Activated CD4-positive, alpha-beta T cell treated with anti-CD3 and anti-CD28 coated beads for 36 hours (primary cell): Measurements from ENCODE around the gene NOP58. TPM values are rescaled to one million over a fixed set of nuclear protein-coding genes. Genes with fewer than 3 reads are reported as not detected.
A peak's percentile ranks its signal among the peaks of the same experiment; 100 is the strongest.
"Not testable (repeated sequence)": the region's sequence is repeated elsewhere in the genome, so short reads cannot be mapped to it uniquely, and the experiment has no call there.

Source experiments
- ATAC-seq: fragments of 200-7000 bp; cut with Tn5 transposase; one replicate; pipeline ENCODE4 v1.10.0; 2021; ENCODE audit warnings: mild to moderate bottlenecking, moderate library complexity
- CTCF ChIA-PET: fragments of 350-600 bp; sonication (Branson Sonifier 250); formaldehyde crosslinking; loops from one replicate; lab custom pipeline; 2021; ENCODE audit warnings: antibody characterized with exemption; lab: Charles Lee
- POLR2A ChIA-PET: fragments of 350-600 bp; sonication (Branson Sonifier 250); formaldehyde crosslinking; loops from one replicate; lab custom pipeline; 2021; ENCODE audit warnings: antibody characterized with exemption, inconsistent platforms; lab: Charles Lee
- DNase-seq: peaks from one replicate; pipeline ENCODE4 v3.0.0-alpha.2; 2020
- H3K27ac Mint-ChIP-seq: one replicate; pipeline ENCODE4 v1.8.0; 2021; ENCODE audit warnings: mixed read lengths
- H3K27me3 Mint-ChIP-seq: one replicate; pipeline ENCODE4 v1.8.0; 2021; ENCODE audit warnings: mixed read lengths
- H3K36me3 Mint-ChIP-seq: one replicate; pipeline ENCODE4 v1.8.0; 2021; ENCODE audit warnings: low read depth, mixed read lengths
- H3K4me1 Mint-ChIP-seq: one replicate; pipeline ENCODE4 v1.8.0; 2021; ENCODE audit warnings: mixed read lengths
- H3K4me3 Mint-ChIP-seq: one replicate; pipeline ENCODE4 v1.8.0; 2021; ENCODE audit warnings: mild to moderate bottlenecking, moderate library complexity, mixed read lengths
- H3K9me3 Mint-ChIP-seq: one replicate; pipeline ENCODE4 v1.8.0; 2021; ENCODE audit warnings: low read depth, mixed read lengths
- intact Hi-C, 2 experiments: fragments of 100-400 bp; cut with DNase I in 1 of 2; cut with micrococcal nuclease in 1 of 2; formaldehyde crosslinking; loops; one replicate each; pipeline versions ENCODE4 v1.14.2 to v1.15.1; 2022 to 2024; cut with DNase I, micrococcal nuclease
- total RNA-seq, 2 experiments: library from RNA; stranded (reverse); gene quantifications; one replicate each; pipeline ENCODE4 v1.2.3, GENCODE V29; 2021

Gene NOP58
- total RNA-seq, 2 experiments from 2014 or later, result 160 to 180 TPM

DNA sequence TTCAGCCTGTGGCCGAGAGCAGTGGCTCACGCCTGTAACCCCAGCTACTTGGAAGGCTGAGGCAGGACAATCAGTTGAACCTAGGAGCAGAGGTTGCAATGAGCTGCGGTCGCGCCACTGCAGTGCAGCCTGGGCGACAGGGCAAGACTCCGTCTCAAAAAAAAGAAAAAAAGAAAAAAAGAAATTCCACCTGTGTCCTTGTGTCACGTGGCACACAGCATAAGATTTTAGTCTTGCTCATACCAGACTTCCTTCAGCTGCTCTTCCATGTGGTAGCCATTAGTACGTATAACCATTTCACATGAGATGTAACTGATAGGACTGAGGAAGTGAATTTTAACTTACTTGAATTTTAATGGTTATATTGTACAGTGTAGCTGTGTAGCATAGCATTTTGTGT, 4.0 kb downstream of the NOP58 start:
- no peak overlapping the region for H3K4me3 Mint-ChIP-seq
- peak; percentile 5 for ATAC-seq

DNA sequence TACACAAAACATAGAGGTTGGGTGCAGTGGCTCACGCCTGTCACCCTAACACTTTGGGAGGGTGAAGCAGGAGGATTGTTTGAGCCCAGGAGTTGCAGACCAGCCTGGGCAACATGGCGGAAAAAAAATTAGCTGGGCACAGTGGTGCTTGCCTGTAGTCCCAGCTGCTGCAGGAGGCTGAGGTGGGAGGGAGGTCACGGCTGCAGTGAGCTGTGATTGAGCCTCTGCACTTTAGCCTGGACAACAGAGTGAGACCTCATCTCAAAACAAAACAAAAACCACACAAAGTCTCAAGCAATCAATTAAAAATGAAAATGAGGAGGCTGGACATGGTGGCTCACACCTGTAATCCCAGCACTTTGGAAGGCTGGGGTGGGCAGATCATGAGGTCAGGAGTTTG, 4.9 kb downstream of the NOP58 start:
- peaks cover 40% of the 10 kb centered on the region for H3K36me3 Mint-ChIP-seq
- peak overlapping the region; percentile 80 for H3K27ac Mint-ChIP-seq
- ChIA-PET POLR2A (interaction anchor here (0.7 to 6.7 kb wide), 4 partner anchors 7 to 105 kb away, joined by 3 to 80 read pairs (median 5); no protein-coding TSS in a partner anchor), CTCF (no interaction called here)
- no peaks in the 10 kb centered on the region for H3K9me3 Mint-ChIP-seq
- H3K4me1 Mint-ChIP-seq, result peaks cover 46% of the 10 kb centered on the region
- H3K27me3 Mint-ChIP-seq, result no peaks in the 10 kb centered on the region
- ATAC-seq (no peak), DNase-seq (no peak)
- intact Hi-C loops, result loop anchor here (10.0 kb wide), 3 partner anchors 364 to 1664 kb away; partner anchors contain the start of genes CTLA4 (in 1 of the 2), FAM117B (in 1 of the 2) and ICOS (in 1 of the 2)
- H3K4me3 Mint-ChIP-seq, result no peak overlapping the region

More for the DNA sequence above, 4.0 kb downstream of the NOP58 start:
- H3K4me1 Mint-ChIP-seq, result peaks cover 40% of the 10 kb centered on the region
- DNase-seq, result peak; percentile 43
- H3K36me3 Mint-ChIP-seq, result peaks cover 36% of the 10 kb centered on the region
- no peaks in the 10 kb centered on the region for H3K9me3 Mint-ChIP-seq
- intact Hi-C loops, result loop anchor here (2.0 to 10.0 kb wide), 7 partner anchors 365 to 1457 kb away; partner anchors contain the start of genes CASP8 (in 2 of the 2), BZW1 (in 1 of the 2), CLK1 (in 1 of the 2) and FAM117B (in 1 of the 2)
- no peaks in the 10 kb centered on the region for H3K27me3 Mint-ChIP-seq
- CTCF ChIA-PET, result no interaction called here
- H3K27ac Mint-ChIP-seq, result peak overlapping the region; percentile 80
- POLR2A ChIA-PET, result interaction anchor here (0.6 to 6.7 kb wide), 3 partner anchors 8 to 368 kb away, joined by 10 to 80 read pairs (median 12); no protein-coding TSS in a partner anchor

DNA sequence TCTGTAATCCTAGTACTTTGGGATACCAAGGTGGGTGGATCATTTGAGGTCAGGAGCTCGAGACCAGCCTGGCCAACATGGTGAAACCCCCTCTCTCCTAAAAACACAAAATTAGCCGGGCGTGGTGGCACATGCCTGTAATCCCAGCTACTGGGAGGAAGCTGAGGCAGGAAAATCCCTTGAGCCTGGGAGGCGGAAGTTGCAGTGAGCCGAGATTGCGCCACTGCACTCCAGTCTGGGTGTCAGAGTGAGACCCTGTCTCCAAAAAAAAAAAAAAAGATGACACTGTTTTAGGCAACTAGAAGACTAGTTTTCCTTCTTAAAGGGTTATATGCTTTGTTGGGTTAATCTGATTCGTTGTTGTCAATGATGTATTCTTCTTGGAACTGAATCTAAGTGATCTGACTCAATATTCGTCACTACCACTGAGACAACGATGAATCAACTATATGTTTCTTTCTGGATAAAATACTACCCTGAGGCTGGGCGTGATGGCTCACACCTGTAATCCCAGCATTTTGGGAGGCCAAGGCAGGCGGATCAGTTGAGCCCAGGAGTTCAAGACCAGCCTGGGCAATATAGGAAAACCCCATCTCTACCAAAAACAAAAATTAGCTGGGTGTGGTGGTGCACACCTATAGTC, 10.6 kb downstream of the NOP58 start:
- Mint-ChIP-seq H3K36me3 (peaks cover 59% of the 10 kb centered on the region), H3K4me1 (peaks cover 64% of the 10 kb centered on the region), H3K4me3 (peak overlapping the region; percentile 48), H3K27ac (peak overlapping the region; percentile 84)
- DNase-seq (peak; percentile 61), ATAC-seq (peak; percentile 78)
- CTCF ChIA-PET, H3K27me3 Mint-ChIP-seq, H3K9me3 Mint-ChIP-seq: not testable (repeated sequence)
- intact Hi-C loops, result loop anchor here (1.0 to 10.0 kb wide), 6 partner anchors 9 to 1659 kb away; partner anchors contain the start of genes SUMO1 (in 2 of the 2), CTLA4 (in 1 of the 2), FAM117B (in 1 of the 2) and ICOS (in 1 of the 2)
- POLR2A ChIA-PET, result interaction anchor here (0.9 to 5.1 kb wide), 3 partner anchors 9 to 31 kb away, joined by 3 to 80 read pairs (median 9); partner anchors contain the start of gene NOP58

DNA sequence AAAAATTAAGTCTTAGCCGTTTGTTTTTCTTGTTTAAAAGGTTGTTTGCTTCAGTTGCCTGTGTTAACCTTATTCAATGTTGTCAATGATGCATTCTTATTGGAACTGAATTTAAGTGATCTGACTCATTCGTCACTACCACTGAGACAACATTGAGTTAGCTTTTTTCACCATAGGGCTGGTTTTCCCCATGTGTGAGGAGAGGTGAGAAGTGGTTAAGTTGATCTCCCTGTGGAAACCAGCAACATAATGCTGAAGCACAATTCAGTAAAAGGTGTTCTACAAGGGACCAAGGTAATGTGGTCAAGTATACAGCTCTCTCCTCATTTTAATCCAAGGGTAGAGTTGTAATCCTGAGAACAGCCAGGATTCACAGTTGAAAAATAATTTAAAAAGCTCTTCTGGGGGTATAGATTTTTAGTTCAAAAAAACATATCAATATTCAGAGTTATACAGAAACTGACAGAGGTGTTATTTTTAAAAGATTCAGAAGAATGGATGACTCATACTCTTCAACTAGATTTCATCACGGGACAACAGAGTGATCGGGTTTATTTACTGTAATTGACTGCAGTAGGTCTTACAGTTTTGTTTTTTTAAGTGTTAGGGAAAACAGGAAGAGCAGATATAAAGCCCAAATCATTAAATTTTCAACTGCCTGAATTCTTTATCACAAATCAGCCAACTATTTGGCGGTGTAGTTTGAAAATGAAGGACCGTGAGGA, 12.6 kb downstream of the NOP58 start:
- peak overlapping the region; percentile 84 for H3K27ac Mint-ChIP-seq
- DNase-seq (peak; percentile 44), ATAC-seq (peak; percentile 77)
- peak overlapping the region; percentile 24 for H3K4me3 Mint-ChIP-seq
- no peaks in the 10 kb centered on the region for H3K9me3 Mint-ChIP-seq
- no peaks in the 10 kb centered on the region for H3K27me3 Mint-ChIP-seq
- ChIA-PET CTCF (interaction anchor here (0.5 to 2.5 kb wide), 7 partner anchors 8 to 1447 kb away, joined by 3 to 18 read pairs (median 4); no protein-coding TSS in a partner anchor), POLR2A (interaction anchor here (0.5 to 5.1 kb wide), 8 partner anchors 10 to 49 kb away, joined by 3 to 80 read pairs (median 6); partner anchors contain the start of gene NOP58)
- peaks cover 63% of the 10 kb centered on the region for H3K36me3 Mint-ChIP-seq
- peaks cover 52% of the 10 kb centered on the region for H3K4me1 Mint-ChIP-seq
- intact Hi-C loops, result loop anchor here (1.0 to 10.0 kb wide), 8 partner anchors 13 to 1657 kb away; partner anchors contain the start of genes SUMO1 (in 2 of the 2), CTLA4 (in 1 of the 2), FAM117B (in 1 of the 2) and ICOS (in 1 of the 2)

DNA sequence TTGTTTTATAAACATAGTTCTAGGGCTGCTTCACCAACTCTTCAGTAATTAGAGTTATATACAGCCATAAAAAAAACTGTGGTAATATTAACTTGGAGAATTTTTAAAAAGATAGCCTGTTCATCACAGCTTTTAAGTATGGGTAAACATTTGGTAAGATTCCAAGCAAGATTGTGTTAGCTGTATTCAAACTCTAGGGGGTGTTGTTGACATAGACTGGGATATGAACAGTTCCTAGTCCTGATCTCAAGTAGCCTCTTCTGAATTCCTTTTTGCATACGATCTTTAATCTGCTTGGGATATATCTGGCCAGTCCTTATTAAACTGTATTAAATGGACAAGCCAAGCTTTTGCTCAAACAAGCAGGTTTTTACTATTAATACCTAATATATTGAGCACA, 13.4 kb downstream of the NOP58 start:
- ATAC-seq, result no peak
- POLR2A ChIA-PET, result interaction anchor here (0.7 to 5.1 kb wide), 2 partner anchors 11 to 253 kb away, joined by 4 to 80 read pairs; partner anchors contain the start of gene NOP58
- CTCF ChIA-PET, result interaction anchor here (0.8 to 2.5 kb wide), 6 partner anchors 9 to 32 kb away, joined by 3 to 18 read pairs (median 4); no protein-coding TSS in a partner anchor
- no peaks in the 10 kb centered on the region for H3K27me3 Mint-ChIP-seq
- H3K36me3 Mint-ChIP-seq, result peaks cover 64% of the 10 kb centered on the region
- intact Hi-C loops, result loop anchor here (1.0 to 10.0 kb wide), 8 partner anchors 14 to 1656 kb away; partner anchors contain the start of genes SUMO1 (in 2 of the 2), CTLA4 (in 1 of the 2), FAM117B (in 1 of the 2) and ICOS (in 1 of the 2)
- no peak overlapping the region for H3K4me3 Mint-ChIP-seq
- H3K9me3 Mint-ChIP-seq, result no peaks in the 10 kb centered on the region
- H3K27ac Mint-ChIP-seq, result peak overlapping the region; percentile 84
- H3K4me1 Mint-ChIP-seq, result peaks cover 46% of the 10 kb centered on the region
- no peak for DNase-seq

DNA sequence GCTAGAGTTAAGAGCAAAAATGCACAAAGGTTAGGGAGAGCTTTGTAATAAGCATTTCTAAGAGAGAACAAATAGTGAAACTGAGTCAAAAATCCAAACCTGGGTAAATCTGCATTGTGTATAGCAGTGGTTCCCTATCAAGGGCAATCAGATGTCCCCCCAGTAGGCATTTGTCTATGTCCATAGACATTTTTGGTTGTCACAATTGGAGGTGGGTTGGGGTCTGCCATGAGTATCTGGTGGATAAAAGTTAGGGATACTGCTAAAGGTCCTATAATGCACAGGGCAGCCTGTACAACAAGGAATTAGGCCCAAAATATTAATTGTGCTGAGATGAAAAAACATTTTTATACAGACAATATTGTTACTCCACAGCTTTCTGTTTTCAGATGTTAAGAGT, 21.0 kb downstream of the NOP58 start:
- Mint-ChIP-seq H3K36me3 (peaks cover 69% of the 10 kb centered on the region), H3K4me3 (no peak overlapping the region), H3K4me1 (peaks cover 3% of the 10 kb centered on the region), H3K27ac (no peak overlapping the region), H3K27me3 (no peaks in the 10 kb centered on the region), H3K9me3 (no peaks in the 10 kb centered on the region)
- CTCF ChIA-PET, result interaction anchor here (0.5 to 2.4 kb wide), 4 partner anchors 9 to 358 kb away, joined by 3 to 11 read pairs (median 4); no protein-coding TSS in a partner anchor
- intact Hi-C loops, result no loop called here
- POLR2A ChIA-PET, result interaction anchor here (1.1 to 1.4 kb wide), 2 partner anchors 8 to 13 kb away, joined by 3 read pairs; no protein-coding TSS in a partner anchor
- ATAC-seq (no peak), DNase-seq (no peak)

DNA sequence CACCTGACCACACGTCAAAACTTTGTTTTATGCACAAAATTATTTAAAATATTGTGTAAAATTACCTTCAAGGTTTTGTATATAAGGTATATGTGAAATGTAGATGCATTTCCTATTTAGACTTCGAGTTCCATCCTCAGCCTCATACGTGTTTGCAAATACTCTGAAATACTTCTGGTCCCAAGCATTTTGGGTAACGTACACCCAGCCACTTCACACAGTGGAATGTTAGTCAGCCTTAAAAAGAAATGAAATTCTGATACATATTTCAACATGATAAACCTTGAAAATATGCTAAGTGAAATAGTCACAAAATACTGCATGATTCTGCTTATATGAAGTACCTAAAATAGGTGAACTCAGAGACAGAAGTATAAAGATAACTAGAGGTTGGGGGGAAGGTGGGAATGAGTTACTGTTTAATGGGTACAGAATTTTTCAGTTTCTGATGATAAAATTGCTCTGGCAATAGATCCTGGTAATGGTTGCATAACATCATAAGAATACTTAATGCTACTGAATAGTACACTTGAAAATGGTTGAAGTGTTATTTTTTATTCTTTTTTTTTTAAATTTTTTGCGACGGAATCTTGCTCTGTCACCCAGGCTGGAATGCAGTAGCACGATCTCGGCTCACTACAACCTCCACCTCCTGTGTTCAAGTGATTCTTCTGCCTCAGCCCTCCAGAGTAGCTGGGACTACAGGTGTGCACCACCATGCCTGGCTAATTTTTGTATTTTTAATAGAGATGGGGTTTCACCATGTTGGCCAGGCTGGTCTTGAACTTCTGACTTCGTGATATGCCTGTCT, 24.0 kb downstream of the NOP58 start:
- Mint-ChIP-seq H3K4me3 (no peak overlapping the region), H3K4me1 (peaks cover 13% of the 10 kb centered on the region), H3K9me3 (no peaks in the 10 kb centered on the region), H3K27ac (no peak overlapping the region), H3K27me3 (no peaks in the 10 kb centered on the region), H3K36me3 (peaks cover 66% of the 10 kb centered on the region)
- POLR2A ChIA-PET, result no interaction called here
- intact Hi-C loops, result loop anchor here in 1 of 2 experiments (2.0 kb wide), 1 partner anchor 15 kb away; no protein-coding TSS in a partner anchor
- DNase-seq, result no peak
- CTCF ChIA-PET, result interaction anchor here (1.2 kb wide), 1 partner anchor 10 kb away, joined by 4 read pairs; no protein-coding TSS in a partner anchor
- no peak for ATAC-seq

DNA sequence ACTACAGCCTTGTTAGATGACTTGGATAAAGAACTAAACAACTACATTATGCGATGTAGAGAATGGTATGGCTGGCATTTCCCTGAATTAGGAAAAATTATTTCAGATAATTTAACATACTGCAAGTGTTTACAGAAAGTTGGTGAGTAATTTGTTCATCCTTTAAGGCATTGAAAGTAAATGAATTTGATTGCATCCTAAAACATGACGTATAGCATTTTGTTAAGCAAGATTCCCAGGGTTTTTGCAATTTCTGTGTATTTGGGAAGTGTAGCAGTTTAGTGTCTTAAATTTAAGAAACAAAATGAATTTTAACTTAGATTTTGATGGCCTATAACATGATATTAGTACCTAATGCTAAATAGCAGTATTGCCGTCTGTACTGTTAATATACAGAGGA, 24.8 kb downstream of the NOP58 start:
- H3K27me3 Mint-ChIP-seq, result no peaks in the 10 kb centered on the region
- no peak for ATAC-seq
- intact Hi-C loops, result no loop called here
- H3K4me3 Mint-ChIP-seq, result no peak overlapping the region
- H3K36me3 Mint-ChIP-seq, result peaks cover 66% of the 10 kb centered on the region
- no peak overlapping the region for H3K27ac Mint-ChIP-seq
- ChIA-PET POLR2A (interaction anchor here (0.6 kb wide), 2 partner anchors 20 to 347 kb away, joined by 3 read pairs; no protein-coding TSS in a partner anchor), CTCF (no interaction called here)
- H3K9me3 Mint-ChIP-seq, result no peaks in the 10 kb centered on the region
- DNase-seq, result no peak
- H3K4me1 Mint-ChIP-seq, result peaks cover 20% of the 10 kb centered on the region

DNA sequence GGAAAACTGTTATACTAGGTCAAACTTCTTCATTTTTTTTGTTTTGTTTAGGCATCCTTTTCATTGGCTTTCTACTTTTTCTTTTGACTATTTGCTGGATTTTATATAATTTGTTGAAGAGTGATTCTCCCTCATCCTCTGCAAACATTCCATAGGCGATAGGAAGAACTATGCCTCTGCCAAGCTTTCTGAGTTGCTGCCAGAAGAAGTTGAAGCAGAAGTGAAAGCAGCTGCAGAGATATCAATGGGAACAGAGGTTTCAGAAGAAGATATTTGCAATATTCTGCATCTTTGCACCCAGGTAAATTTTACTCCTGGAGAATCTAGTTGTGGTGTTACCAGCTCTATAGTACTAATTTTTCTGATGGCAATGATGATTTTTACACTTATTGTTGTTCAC, 25.4 kb downstream of the NOP58 start:
- Mint-ChIP-seq H3K4me3 (no peak overlapping the region), H3K9me3 (no peaks in the 10 kb centered on the region), H3K27ac (peak overlapping the region; percentile 47), H3K4me1 (peaks cover 25% of the 10 kb centered on the region), H3K36me3 (peaks cover 67% of the 10 kb centered on the region), H3K27me3 (no peaks in the 10 kb centered on the region)
- ChIA-PET CTCF (no interaction called here), POLR2A (interaction anchor here (1.1 kb wide), 1 partner anchor 13 kb away, joined by 3 read pairs; no protein-coding TSS in a partner anchor)
- intact Hi-C loops, result no loop called here
- DNase-seq (no peak), ATAC-seq (no peak)

DNA sequence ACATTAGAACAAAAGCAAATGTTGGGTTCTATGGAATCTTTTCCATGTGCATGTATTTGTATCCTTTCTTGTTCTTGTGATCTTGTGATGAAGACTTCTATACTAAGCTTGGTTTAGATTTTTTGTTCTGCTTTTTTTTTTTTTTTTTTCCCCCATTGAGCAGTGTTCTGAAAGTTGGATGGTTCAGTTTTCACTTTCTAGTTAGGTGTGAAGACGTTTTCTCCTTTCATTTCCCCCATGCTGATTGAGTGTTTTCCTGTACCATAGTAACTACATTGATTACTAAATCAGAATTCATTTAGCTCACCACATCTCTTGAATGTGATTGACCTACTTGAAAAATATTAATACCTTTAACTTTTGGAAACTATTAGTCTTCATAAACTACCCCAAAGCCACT, 34.1 kb downstream of the NOP58 start:
- peaks cover 76% of the 10 kb centered on the region for H3K36me3 Mint-ChIP-seq
- H3K9me3 Mint-ChIP-seq, result no peaks in the 10 kb centered on the region
- H3K4me1 Mint-ChIP-seq, result peaks cover 44% of the 10 kb centered on the region
- POLR2A ChIA-PET, result interaction anchor here (0.6 to 1.6 kb wide), 7 partner anchors 12 to 668 kb away, joined by 3 to 9 read pairs (median 3); no protein-coding TSS in a partner anchor
- CTCF ChIA-PET, result interaction anchor here (0.6 to 2.3 kb wide), 3 partner anchors 12 to 446 kb away, joined by 3 to 11 read pairs (median 7); no protein-coding TSS in a partner anchor
- H3K27ac Mint-ChIP-seq, result peak overlapping the region; percentile 86
- DNase-seq (no peak), ATAC-seq (peak; percentile 83)
- H3K4me3 Mint-ChIP-seq, result no peak overlapping the region
- intact Hi-C loops, result loop anchor here (1.0 to 5.0 kb wide), 3 partner anchors 21 to 78 kb away; partner anchors contain the start of genes BMPR2 (in 2 of the 2) and SUMO1 (in 2 of the 2)
- H3K27me3 Mint-ChIP-seq, result no peaks in the 10 kb centered on the region
